ENCODE measurements around the gene SOX11.

DNA sequence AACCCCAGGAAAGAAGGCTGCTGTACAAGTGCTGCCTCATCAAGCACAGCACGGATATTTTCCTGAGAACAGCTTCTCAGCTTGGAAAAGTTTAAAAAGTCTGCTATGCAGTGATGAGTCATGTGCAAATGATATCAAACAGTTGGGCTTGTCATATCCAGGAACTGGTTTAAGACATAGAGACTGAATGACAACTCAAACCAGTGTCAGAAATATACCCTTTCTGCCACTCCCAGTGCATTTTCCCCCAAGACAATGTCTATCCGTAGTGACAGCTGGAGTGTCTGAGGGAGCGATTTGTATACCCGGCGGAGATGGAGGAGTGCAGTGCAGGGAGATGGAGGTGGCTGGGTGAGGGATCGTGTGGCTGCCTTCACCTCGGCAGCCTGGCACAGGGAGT is 28.2 kb downstream of the SOX11 start:
- TF ChIP-seq, protein P1, sequence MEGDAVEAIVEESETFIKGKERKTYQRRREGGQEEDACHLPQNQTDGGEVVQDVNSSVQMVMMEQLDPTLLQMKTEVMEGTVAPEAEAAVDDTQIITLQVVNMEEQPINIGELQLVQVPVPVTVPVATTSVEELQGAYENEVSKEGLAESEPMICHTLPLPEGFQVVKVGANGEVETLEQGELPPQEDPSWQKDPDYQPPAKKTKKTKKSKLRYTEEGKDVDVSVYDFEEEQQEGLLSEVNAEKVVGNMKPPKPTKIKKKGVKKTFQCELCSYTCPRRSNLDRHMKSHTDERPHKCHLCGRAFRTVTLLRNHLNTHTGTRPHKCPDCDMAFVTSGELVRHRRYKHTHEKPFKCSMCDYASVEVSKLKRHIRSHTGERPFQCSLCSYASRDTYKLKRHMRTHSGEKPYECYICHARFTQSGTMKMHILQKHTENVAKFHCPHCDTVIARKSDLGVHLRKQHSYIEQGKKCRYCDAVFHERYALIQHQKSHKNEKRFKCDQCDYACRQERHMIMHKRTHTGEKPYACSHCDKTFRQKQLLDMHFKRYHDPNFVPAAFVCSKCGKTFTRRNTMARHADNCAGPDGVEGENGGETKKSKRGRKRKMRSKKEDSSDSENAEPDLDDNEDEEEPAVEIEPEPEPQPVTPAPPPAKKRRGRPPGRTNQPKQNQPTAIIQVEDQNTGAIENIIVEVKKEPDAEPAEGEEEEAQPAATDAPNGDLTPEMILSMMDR (IDR thresholded peaks at IDR 0.05; ENCODE audit: insufficient read depth, low read length): no peak
- TF ChIP-seq GABPA (IDR thresholded peaks at IDR 0.05; ENCODE audit: low read depth): no peak
- TF ChIP-seq, protein P2, sequence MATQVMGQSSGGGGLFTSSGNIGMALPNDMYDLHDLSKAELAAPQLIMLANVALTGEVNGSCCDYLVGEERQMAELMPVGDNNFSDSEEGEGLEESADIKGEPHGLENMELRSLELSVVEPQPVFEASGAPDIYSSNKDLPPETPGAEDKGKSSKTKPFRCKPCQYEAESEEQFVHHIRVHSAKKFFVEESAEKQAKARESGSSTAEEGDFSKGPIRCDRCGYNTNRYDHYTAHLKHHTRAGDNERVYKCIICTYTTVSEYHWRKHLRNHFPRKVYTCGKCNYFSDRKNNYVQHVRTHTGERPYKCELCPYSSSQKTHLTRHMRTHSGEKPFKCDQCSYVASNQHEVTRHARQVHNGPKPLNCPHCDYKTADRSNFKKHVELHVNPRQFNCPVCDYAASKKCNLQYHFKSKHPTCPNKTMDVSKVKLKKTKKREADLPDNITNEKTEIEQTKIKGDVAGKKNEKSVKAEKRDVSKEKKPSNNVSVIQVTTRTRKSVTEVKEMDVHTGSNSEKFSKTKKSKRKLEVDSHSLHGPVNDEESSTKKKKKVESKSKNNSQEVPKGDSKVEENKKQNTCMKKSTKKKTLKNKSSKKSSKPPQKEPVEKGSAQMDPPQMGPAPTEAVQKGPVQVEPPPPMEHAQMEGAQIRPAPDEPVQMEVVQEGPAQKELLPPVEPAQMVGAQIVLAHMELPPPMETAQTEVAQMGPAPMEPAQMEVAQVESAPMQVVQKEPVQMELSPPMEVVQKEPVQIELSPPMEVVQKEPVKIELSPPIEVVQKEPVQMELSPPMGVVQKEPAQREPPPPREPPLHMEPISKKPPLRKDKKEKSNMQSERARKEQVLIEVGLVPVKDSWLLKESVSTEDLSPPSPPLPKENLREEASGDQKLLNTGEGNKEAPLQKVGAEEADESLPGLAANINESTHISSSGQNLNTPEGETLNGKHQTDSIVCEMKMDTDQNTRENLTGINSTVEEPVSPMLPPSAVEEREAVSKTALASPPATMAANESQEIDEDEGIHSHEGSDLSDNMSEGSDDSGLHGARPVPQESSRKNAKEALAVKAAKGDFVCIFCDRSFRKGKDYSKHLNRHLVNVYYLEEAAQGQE (IDR thresholded peaks at IDR 0.05; ENCODE audit: insufficient replicate concordance, low read depth): no peak

Measured in HL-60 (cell line).